GM13977 (cell line): ENCODE results near the gene ADCY5.

Experiments used
- DNase-seq: peaks from one replicate; pipeline ENCODE4 v3.0.0; 2012; ENCODE audit warnings: low spot score
- CTCF ChIP-seq: IDR thresholded peaks from 2 replicates; pipeline ENCODE4 v1.5.1; 2012; ENCODE audit warnings: mild to moderate bottlenecking, control low read depth; ENCODE audit not compliant: insufficient read depth; ENCODE audit errors: extremely low read depth, missing control alignments
- in situ Hi-C: fragments of 300-500 bp; cut with MboI; formaldehyde crosslinking; loops from one replicate; pipeline ENCODE4 v1.12.0; 2022; ENCODE audit warnings: low sequenced_read_pairs, low pct_unique_long_range_greater_than_20kb, mixed read lengths, inconsistent platforms; ENCODE audit not compliant: unreplicated experiment

The ADCY5 gene

GRCh38 chr3:123327956-123328850, 120.7 kb downstream of the ADCY5 start:
- TF ChIP-seq CTCF, result no peak
- no peak for DNase-seq
- in situ Hi-C loops, result loop anchor here (25.0 kb wide), 1 partner anchor 234 kb away; no protein-coding TSS in a partner anchor

DNA sequence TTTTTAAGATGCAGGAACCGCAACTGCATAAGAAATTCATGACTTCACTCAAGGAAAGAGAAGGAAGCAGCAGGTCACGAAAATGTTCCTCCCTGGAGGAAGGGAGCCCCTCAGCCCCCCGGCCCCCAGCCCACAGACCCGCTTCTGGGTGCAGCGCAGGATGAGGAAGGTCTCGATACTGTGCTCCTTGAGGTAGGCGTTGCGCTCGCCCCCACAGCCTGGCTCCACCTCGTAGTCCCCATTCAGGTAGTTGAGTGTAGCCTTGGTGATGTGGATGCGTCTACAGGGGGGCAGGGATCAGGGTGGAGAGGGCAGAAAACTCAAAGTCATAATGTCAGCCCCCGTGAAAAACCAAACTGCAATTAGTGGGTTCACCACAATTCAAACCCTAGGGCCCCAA, 121.4 kb downstream of the ADCY5 start:
- no peak for DNase-seq
- in situ Hi-C loops, result loop anchor here (25.0 kb wide), 1 partner anchor 235 kb away; no protein-coding TSS in a partner anchor
- no peak for TF ChIP-seq CTCF

DNA sequence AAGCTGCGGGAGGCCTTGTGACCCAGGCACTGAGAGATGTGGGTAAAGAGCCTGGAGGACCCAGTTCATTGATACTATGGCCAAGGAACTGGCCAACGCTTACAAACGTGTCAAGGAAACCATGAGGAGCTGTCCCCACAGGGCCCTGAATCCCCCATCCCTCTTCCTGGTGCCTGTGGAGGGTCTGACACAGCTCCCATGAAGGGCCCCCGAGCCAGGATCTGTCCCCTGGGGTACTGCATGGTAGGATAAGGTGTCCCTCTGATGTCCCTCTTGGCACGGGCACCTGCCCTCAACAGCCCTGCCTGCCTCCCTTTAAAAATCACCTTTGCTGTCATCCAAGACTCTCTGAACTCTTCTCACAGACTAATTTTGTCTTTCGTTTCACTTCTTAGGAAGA, 122.4 kb downstream of the ADCY5 start:
- in situ Hi-C loops, result loop anchor here (25.0 kb wide), 1 partner anchor 236 kb away; no protein-coding TSS in a partner anchor
- TF ChIP-seq CTCF, result no peak
- DNase-seq, result no peak

DNA sequence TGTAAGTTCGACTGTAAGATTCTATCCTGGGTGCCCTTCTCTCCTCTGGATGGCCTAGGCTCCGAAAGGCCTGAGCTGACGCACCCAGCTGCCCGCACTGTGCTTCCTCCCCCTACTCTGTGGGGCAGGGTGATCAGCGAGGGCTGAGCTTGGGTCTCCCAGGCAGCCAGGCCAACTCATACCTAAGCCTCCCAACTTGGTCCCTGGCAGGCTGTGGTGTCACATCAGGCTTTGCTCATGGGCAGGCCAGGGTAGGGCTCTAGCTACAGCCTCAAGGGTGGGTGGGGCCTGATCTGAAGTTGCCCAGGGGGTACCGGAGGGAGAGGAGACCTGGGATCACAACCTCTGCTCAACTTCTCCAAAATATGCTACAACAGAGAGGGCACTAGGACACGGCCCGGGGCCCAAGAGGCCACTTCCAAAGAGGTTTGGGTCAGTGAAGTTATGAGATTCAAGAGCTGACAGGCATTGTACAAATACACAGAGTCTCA, 123.1 kb downstream of the ADCY5 start:
- in situ Hi-C loops, result loop anchor here (25.0 kb wide), 1 partner anchor 236 kb away; no protein-coding TSS in a partner anchor

DNA sequence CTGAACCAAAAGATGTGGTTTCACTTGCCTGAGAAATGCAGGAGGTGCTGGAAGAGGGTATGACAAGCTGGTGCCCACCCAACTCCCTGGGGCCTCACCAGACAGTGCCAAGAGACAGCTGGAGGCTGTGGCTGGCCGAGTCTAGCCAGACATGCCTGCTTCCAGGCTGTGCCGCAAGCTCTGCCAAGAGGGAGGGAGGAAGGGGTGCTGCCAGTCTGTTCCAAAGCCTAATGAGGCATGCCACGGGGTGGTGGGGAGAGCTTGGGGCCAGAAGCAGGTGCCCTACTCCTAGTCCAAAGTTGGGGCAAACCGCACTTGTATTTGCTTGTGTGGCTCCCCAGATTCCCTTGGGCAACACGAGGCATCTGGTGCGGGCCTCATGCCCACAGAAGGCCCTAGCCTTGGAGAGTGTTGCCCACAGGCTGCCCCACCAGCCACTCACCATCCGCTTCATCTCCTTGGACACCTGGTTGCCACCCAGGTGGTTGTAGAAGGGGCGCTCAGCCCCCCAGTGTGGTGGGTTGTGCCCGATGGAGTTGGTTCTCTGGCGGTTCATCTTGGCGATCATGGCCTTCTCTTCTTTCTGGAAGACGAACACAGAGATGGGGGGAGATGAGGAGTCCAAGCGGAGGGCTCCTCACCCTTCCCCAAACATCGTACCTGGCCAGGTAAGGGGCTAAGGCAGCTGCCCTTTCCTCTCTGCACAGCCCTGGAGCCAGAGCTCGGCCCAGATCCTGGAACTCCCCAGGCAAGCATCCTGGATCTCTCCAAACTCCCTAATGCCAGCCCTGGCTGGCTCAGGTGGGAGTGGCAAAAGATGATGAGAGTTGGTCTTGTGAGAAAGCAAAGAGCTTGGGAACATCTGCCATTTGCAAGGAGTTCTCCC, 123.8 kb downstream of the ADCY5 start:
- no peak for TF ChIP-seq CTCF
- in situ Hi-C loops, result loop anchor here (25.0 kb wide), 1 partner anchor 237 kb away; no protein-coding TSS in a partner anchor
- DNase-seq, result no peak

More for the DNA sequence above, 123.1 kb downstream of the ADCY5 start:
- DNase-seq, result no peak
- TF ChIP-seq CTCF, result no peak

GRCh38 chr3:123323781-123324180, 125.1 kb downstream of the ADCY5 start:
- in situ Hi-C loops, result no loop called here
- TF ChIP-seq CTCF, result no peak
- DNase-seq, result no peak
